ENCODE results near the gene FARP1.

FARP1 gene

GRCh38 chr13:98100481-98100880 lies 42.4 kb upstream of the FARP1 start:
- DNase-seq (ENCODE audit: low read depth), result no peak
- no peak overlapping the region for H3K4me3 ChIP-seq (ENCODE audit: low read depth, low read length)
- no peak for TF ChIP-seq CTCF (IDR thresholded peaks at IDR 0.05; ENCODE audit: control insufficient read depth, extremely low read depth, insufficient read depth)

GRCh38 chr13:98103531-98103930 lies 39.4 kb upstream of the FARP1 start:
- no peak for DNase-seq (ENCODE audit: low read depth)
- no peak for TF ChIP-seq CTCF (IDR thresholded peaks at IDR 0.05; ENCODE audit: control insufficient read depth, extremely low read depth, insufficient read depth)
- no peak overlapping the region for H3K4me3 ChIP-seq (ENCODE audit: low read depth, low read length)

- DNase-seq (ENCODE audit: low read depth), result no peak
Observed at GRCh38 chr13:98103942-98104880, 38.7 kb upstream of the FARP1 start.

GRCh38 chr13:98105929-98106336 lies 37.0 kb upstream of the FARP1 start:
- peak; percentile 76 for DNase-seq (ENCODE audit: low read depth)
- H3K4me3 ChIP-seq (ENCODE audit: low read depth, low read length), result no peak overlapping the region
- no peak for TF ChIP-seq CTCF (IDR thresholded peaks at IDR 0.05; ENCODE audit: control insufficient read depth, extremely low read depth, insufficient read depth)

More at GRCh38 chr13:98103942-98104880, 38.7 kb upstream of the FARP1 start:
- no peak overlapping the region for H3K4me3 ChIP-seq (ENCODE audit: low read depth, low read length)
- no peak for TF ChIP-seq CTCF (IDR thresholded peaks at IDR 0.05; ENCODE audit: control insufficient read depth, extremely low read depth, insufficient read depth)

GRCh38 chr13:98108341-98108740 lies 34.6 kb upstream of the FARP1 start:
- no peak for TF ChIP-seq CTCF (IDR thresholded peaks at IDR 0.05; ENCODE audit: control insufficient read depth, extremely low read depth, insufficient read depth)
- no peak for DNase-seq (ENCODE audit: low read depth)
- H3K4me3 ChIP-seq (ENCODE audit: low read depth, low read length), result no peak overlapping the region

GRCh38 chr13:98109226-98109853 lies 33.6 kb upstream of the FARP1 start:
- H3K4me3 ChIP-seq (ENCODE audit: low read depth, low read length), result no peak overlapping the region
- no peak for TF ChIP-seq CTCF (IDR thresholded peaks at IDR 0.05; ENCODE audit: control insufficient read depth, extremely low read depth, insufficient read depth)
- DNase-seq (ENCODE audit: low read depth), result no peak

Measured in LNCaP clone FGC (cell line).